NCI-H2107 treated with DMSO at 0.1 percent for 48 hours (cell line): Measurements from ENCODE around the gene FAM120A.
"Not testable (repeated sequence)": the region's sequence is repeated elsewhere in the genome, so short reads cannot be mapped to it uniquely, and the experiment has no call there.

Source experiments
- DNase-seq: peaks from one replicate; lab custom pipeline; 2025; ENCODE audit not compliant: unreplicated experiment; lab: John Stamatoyannopoulos, UW

Gene FAM120A

GRCh38 chr9:93508207-93508606, 56.7 kb downstream of the FAM120A start:
- DNase-seq: no peak

DNA sequence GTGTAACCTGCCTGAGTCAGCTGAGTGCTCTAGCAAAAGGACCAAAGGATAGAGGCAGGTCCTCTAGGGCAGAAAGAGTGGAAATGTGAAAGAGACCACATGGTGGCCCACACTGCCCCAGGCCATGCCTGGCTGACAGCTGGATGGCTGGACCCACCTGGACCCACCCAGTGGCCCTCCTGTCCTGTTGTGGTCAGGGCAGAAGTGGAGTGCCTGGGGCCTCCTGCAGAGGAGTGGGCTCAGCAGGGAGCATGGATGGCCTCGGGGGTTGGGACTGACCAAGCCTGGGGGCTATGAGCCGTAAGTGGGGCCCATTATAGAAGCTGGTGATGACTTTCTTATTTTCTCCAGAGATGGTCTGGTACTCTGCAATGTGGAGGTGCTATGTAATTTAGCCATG, 57.6 kb downstream of the FAM120A start:
- no peak for DNase-seq

- no peak for DNase-seq
Observed at GRCh38 chr9:93510041-93510440, 58.6 kb downstream of the FAM120A start.

DNA sequence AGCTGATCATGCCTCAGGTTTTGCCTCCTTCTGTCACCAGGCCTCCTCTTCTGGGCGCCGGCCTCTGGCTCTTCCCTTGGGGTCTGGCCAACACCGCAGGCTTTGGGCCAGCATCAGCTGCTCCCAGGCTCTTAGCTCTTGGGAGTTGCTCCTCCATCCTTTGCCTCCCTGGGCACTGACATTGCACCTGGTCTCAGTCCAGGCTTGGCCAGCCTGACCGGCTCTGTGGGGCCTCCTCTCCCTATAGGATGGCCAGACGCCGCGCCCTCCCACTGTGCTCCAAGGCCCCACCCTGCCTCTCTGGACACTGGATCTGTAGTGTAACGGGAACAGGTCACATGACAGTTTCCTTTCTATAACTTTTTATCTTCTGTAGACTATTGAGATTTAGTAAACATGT, 59.7 kb downstream of the FAM120A start:
- DNase-seq: not testable (repeated sequence)

DNA sequence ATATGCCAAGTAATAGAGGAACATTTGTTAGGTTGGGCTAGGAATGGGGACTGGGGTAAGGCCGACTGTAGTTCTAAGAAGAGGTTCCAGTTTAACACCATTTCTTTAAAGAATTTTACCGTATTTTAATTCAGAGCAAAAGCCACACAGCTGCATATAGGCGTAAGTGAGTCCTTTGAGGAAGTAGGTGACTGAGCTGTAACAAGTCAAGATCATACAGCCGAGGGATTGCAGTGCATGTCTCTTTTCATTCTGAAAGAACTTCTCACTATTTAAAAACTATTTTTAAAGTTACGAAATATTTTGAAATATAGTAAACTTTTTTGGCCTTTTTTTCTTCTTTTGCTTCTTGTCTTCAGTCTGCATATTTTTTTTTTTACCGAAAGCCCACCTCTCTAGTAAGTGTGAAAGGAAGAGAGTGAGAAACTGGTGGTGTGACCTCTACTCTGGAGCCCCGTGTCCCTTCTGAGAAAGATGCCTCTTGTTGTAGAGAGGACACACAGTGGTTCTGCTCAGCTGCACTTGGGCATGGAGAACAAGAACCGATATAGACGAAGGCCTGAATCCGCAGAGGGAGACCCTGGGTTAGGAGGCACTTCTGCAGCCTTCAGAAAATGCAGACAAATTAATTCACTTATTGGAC, 60.8 kb downstream of the FAM120A start:
- not testable (repeated sequence) for DNase-seq

DNA sequence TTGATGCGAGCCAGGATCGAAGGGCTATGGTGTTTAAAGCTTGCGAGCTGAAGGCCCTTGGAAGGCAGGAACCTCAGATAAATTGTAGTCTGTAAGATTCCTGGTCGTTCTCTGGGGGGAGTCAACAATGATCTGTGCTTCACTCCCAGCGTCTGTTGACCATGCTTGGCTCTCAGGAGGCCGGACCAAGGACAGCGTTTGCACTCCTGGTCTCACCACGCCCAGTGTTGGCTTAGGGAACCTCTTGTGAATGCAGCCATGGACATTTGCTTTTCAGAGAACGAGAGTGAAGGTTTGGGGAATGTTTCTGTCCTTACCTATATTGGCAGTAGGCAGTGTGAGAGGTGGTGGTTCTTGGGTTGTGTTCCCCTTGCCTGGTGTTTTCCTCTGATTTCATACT, 62.1 kb downstream of the FAM120A start:
- no peak for DNase-seq

GRCh38 chr9:93517331-93517730, 65.8 kb downstream of the FAM120A start:
- no peak for DNase-seq

GRCh38 chr9:93520523-93520922, 69.0 kb downstream of the FAM120A start:
- DNase-seq: no peak

DNA sequence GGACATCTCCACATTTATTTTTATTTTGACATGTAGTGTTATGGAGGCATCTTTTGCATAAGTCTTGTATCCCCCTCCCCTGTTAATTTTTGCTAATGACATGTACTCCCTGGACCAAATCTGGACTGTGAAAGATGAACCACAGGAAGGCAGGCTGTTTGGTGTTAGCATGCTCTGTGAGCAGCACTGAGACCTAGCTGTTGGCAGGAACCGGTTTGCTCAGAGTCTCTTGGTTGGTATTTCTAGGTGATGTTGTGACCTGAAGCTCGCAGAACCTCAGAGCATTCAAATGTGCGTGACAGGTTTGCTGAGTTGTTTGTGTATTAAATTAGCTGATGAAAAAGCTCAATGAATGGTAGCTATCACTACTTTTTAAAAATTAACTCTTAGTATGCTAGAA, 71.3 kb downstream of the FAM120A start:
- no peak for DNase-seq

GRCh38 chr9:93523518-93524144, 72.1 kb downstream of the FAM120A start:
- DNase-seq: no peak

- no peak for DNase-seq
Observed at GRCh38 chr9:93525476-93525875, 74.0 kb downstream of the FAM120A start.

GRCh38 chr9:93531374-93531773, 79.9 kb downstream of the FAM120A start:
- DNase-seq: no peak

GRCh38 chr9:93532141-93532540, 80.7 kb downstream of the FAM120A start:
- DNase-seq: no peak

- no peak for DNase-seq
Observed at GRCh38 chr9:93533863-93534262, 82.4 kb downstream of the FAM120A start.

DNA sequence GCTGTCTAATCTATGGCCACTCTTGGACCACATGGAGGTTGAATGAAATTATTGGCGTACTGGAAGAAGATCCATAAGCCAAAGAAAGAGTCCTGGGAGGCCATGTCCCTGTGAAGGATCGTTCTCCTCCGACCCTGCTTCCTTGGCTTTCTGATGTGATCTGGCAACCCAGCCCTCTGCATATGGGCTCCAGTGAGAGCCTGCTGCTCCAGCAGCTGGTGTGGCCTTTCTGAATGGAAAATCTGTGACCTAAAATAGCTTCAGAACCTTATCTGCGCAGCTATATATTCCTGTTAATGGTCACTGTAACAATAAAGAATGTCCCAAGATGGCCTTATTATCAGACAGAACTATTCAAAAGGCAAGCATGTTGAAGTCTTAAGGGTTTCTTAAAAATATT, 84.7 kb downstream of the FAM120A start:
- no peak for DNase-seq

DNA sequence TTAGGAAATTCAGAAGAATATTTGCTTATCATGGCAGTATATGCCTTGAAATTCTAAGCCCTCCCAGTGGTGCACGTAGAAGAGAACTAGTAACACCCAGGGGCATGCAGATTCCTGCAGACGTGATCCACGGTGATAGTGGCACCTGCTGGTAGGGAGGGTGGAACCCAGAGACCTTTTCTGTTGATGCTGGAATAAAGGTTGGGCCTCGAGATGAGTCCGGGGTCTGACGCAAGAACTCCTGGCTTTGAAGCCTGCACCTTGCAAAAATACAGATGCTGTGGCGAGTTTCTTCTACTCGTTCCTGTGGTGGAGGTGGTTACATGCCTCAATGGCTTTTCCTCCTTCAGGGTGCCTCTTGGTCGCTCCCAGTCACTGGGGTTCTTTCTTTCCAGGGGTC, 85.4 kb downstream of the FAM120A start:
- DNase-seq: no peak

DNA sequence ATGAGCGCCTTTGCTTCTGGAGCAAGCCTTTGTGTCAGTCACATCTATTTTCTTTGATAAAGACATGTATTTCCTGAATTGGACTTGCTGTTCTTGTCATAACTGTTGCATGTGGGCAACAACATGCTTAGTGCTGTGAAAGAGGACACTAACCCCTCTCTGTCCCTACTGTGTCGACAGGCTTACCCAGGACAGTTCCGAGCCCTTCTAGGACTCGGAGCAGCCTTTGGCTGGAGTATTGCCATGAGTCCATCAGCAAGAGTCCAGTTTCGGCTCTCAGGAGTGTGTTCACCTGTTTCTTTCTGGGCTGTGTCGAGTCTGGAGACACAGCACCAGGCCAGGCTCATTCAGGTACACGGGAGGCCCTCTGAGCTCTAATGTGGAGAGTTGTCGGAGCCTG, 88.8 kb downstream of the FAM120A start:
- DNase-seq: no peak

GRCh38 chr9:93541005-93541404, 89.5 kb downstream of the FAM120A start:
- no peak for DNase-seq

DNA sequence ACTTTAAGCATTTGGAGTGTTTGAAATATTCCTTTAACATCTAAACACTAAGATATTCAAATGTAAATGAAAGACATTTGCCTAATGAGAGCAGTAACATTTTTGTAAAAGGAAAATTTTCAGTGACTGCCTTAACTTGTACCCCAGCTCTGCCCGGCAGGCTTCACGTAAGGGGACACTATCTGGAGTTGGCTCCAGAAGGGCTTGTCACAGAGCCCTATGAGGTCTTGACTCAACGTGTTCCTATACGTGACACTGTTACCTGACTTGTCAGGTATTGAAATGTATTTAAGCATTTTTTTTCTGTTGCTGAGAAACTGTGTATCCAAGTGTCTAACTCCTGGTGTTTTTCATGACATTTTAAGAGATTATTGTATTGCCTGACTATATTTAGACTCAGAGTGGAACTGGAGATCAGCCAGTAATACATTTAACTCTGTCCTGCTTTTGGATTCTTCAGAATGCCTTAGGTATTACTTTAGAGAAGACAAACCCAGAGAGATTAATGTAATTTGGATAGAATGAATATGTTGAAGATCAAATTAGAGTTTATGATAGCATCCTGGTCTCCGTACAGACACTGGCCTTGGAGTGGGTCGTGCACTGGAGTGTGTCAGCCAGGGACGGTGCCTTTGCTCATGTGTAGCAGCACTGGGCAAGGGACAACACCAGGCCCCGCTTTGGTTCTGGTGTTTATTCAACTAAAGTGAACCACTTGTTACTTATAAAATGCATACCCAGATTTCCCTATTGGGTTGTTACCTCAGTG, 90.3 kb downstream of the FAM120A start:
- no peak for DNase-seq

GRCh38 chr9:93543117-93543516, 91.6 kb downstream of the FAM120A start:
- no peak for DNase-seq

- DNase-seq: no peak
Observed at GRCh38 chr9:93546356-93546755, 94.9 kb downstream of the FAM120A start.

- DNase-seq: no peak
Observed at GRCh38 chr9:93549611-93550010, 98.1 kb downstream of the FAM120A start.
